HCT116 (cell line): ENCODE data around the gene NUB1.

Experiments used
- ATF3 ChIP-seq: IDR thresholded peaks from 2 replicates; pipeline ENCODE4 v1.6.1; 2012
- CBX3 ChIP-seq: IDR thresholded peaks from 2 replicates; pipeline ENCODE4 v1.6.1; 2012; ENCODE audit warnings: low read depth
- CEBPB ChIP-seq: IDR thresholded peaks from 2 replicates; pipeline ENCODE4 v1.6.1; 2012; ENCODE audit warnings: low read depth
- CTCF ChIP-seq, 3 experiments: fragments of 200-600 bp in 1 of 3; sonication (generic) in 1 of 3; IDR thresholded peaks in 2 of 3; conservative IDR thresholded peaks in 1 of 3; 2 replicates each; pipeline ENCODE4 v1.5.1; 2012 to 2017; ENCODE audit warnings: low read depth in 2 of 3, low read length in 2 of 3, antibody characterized with exemption in 1 of 3, borderline replicate concordance in 1 of 3, control low read depth in 1 of 3, mild to moderate bottlenecking in 1 of 3, mixed read lengths in 1 of 3, mixed run types in 1 of 3, moderate library complexity in 1 of 3; ENCODE audit not compliant: insufficient read depth in 1 of 3
- EZH2 ChIP-seq: fragments of 200-600 bp; sonication (generic); IDR thresholded peaks from 2 replicates; pipeline ENCODE4 v1.6.1; 2017; ENCODE audit warnings: antibody characterized with exemption, mixed run types
- EZH2phosphoT487 ChIP-seq: fragments of 200-600 bp; IDR thresholded peaks from 2 replicates; pipeline ENCODE4 v1.6.1; 2018; ENCODE audit warnings: antibody characterized with exemption, borderline replicate concordance
- JUND ChIP-seq: IDR thresholded peaks from 2 replicates; pipeline ENCODE4 v1.6.1; 2012
- MAX ChIP-seq: IDR thresholded peaks from 2 replicates; pipeline ENCODE4 v1.6.1; 2012
- POLR2A ChIP-seq: IDR thresholded peaks from 2 replicates; pipeline ENCODE4 v1.7.0; 2011; ENCODE audit warnings: borderline replicate concordance; ENCODE audit not compliant: insufficient read depth, insufficient read length; ENCODE audit errors: extremely low read depth
- POLR2AphosphoS5 ChIP-seq: IDR thresholded peaks from 2 replicates; pipeline ENCODE4 v1.6.1; 2011; ENCODE audit warnings: mild to moderate bottlenecking, low read depth, low read length, moderate library complexity
- REST ChIP-seq: IDR thresholded peaks from 2 replicates; pipeline ENCODE4 v1.6.1; 2012; ENCODE audit warnings: low read depth
- SIN3A ChIP-seq: IDR thresholded peaks from 2 replicates; pipeline ENCODE4 v1.6.1; 2012; ENCODE audit warnings: low read depth
- SRF ChIP-seq: IDR thresholded peaks from 2 replicates; pipeline ENCODE4 v1.6.1; 2012; ENCODE audit warnings: low read depth

- TF ChIP-seq CTCF (IDR thresholded peaks at IDR 0.05 in 2 of 3, conservative IDR thresholded peaks at IDR 0.05 in 1 of 3; ENCODE audit: borderline replicate concordance in 1 of 3, insufficient read depth in 1 of 3, low read depth in 2 of 3, low read length in 2 of 3): no peak
- TF ChIP-seq EZH2phosphoT487: no peak
- no peak for TF ChIP-seq CEBPB
- no peak for TF ChIP-seq JUND
- TF ChIP-seq SIN3A: no peak
- TF ChIP-seq POLR2A: no peak
- TF ChIP-seq POLR2AphosphoS5: no peak
- TF ChIP-seq CBX3: no peak
- no peak for TF ChIP-seq EZH2
- no peak for TF ChIP-seq REST
- no peak for TF ChIP-seq ATF3
- no peak for TF ChIP-seq MAX
- no peak for TF ChIP-seq SRF
Measured at GRCh38 chr7:151339651-151340382, 1.8 kb upstream of the NUB1 start.
